Upper lobe of right lung (tissue), 1 donor: ENCODE data around the gene MAP1A. TPM values are rescaled to one million over a fixed set of nuclear protein-coding genes. Genes with fewer than 3 reads are reported as not detected.

Experiments used
- ATAC-seq: fragments of 200-7000 bp; cut with Tn5 transposase; one replicate; pipeline ENCODE4 v1.9.1; 2020; ENCODE audit warnings: mild to moderate bottlenecking, moderate library complexity
- DNase-seq: peaks from one replicate; pipeline ENCODE4 v3.0.0-alpha.2; 2020
- H3K27ac ChIP-seq: fragments of 200-600 bp; one replicate; pipeline ENCODE4 v1.8.0; 2022
- H3K27me3 ChIP-seq: fragments of 200-600 bp; one replicate; pipeline ENCODE4 v1.8.0; 2022; ENCODE audit warnings: mild to moderate bottlenecking
- H3K36me3 ChIP-seq: fragments of 200-600 bp; one replicate; pipeline ENCODE4 v1.8.0; 2022
- H3K4me1 ChIP-seq: fragments of 200-600 bp; one replicate; pipeline ENCODE4 v1.8.0; 2022
- H3K4me3 ChIP-seq: fragments of 200-600 bp; one replicate; pipeline ENCODE4 v1.8.0; 2022; ENCODE audit warnings: mild to moderate bottlenecking
- H3K9me3 ChIP-seq: fragments of 200-600 bp; one replicate; pipeline ENCODE4 v1.8.0; 2022
- intact Hi-C: fragments of 100-400 bp; cut with DNase I; formaldehyde crosslinking; loops from one replicate; pipeline ENCODE4 v1.11.0; 2022
- total RNA-seq: library from RNA; stranded (reverse); fragmentation: NEBNext Ultra II Directional; extraction: Animal tissue kit (Norgen Biotek cat#: 25700); gene quantifications from one replicate; pipeline ENCODE4 v1.2.1, GENCODE V29; 2021
- TF ChIP-seq, protein P1 (sequence below): fragments of 200-600 bp; IDR thresholded peaks from one replicate; pipeline ENCODE4 v1.8.0; 2022; ENCODE audit warnings: antibody characterized with exemption
- donor health status: DM: no; HTN: yes; CAD: no; lungs with severe emphysema.

MAP1A gene
- total RNA-seq, 1 donor from 2014 or later = 2.3 TPM

DNA sequence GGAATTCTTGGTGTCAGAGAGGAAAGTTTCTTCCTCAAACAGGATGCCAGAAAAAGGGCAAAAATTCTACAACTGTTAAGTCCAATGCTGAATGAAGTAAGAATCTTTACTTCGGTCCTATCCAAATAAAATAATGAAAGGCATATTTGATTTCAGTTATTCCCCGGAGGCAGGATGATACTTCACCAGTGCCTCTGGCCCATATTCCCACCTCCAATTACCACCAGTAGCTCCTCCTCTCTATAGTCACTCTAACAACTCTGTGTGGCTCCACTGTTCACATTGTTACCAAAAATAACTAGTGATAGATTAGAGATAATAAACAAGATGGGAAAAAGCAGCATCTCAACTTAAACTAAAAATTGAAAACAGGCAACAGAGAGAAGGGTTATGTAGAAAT, 20.7 kb downstream of the MAP1A start:
- H3K36me3 ChIP-seq = no peaks in the 10 kb centered on the region
- TF ChIP-seq, protein P1, sequence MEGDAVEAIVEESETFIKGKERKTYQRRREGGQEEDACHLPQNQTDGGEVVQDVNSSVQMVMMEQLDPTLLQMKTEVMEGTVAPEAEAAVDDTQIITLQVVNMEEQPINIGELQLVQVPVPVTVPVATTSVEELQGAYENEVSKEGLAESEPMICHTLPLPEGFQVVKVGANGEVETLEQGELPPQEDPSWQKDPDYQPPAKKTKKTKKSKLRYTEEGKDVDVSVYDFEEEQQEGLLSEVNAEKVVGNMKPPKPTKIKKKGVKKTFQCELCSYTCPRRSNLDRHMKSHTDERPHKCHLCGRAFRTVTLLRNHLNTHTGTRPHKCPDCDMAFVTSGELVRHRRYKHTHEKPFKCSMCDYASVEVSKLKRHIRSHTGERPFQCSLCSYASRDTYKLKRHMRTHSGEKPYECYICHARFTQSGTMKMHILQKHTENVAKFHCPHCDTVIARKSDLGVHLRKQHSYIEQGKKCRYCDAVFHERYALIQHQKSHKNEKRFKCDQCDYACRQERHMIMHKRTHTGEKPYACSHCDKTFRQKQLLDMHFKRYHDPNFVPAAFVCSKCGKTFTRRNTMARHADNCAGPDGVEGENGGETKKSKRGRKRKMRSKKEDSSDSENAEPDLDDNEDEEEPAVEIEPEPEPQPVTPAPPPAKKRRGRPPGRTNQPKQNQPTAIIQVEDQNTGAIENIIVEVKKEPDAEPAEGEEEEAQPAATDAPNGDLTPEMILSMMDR = no peak
- intact Hi-C loops = no loop called here
- DNase-seq (no peak), ATAC-seq (no peak)
- H3K27me3 ChIP-seq = no peaks in the 10 kb centered on the region
- no peaks in the 10 kb centered on the region for H3K4me1 ChIP-seq
- no peak overlapping the region for H3K4me3 ChIP-seq
- H3K9me3 ChIP-seq = no peaks in the 10 kb centered on the region
- no peak overlapping the region for H3K27ac ChIP-seq

DNA sequence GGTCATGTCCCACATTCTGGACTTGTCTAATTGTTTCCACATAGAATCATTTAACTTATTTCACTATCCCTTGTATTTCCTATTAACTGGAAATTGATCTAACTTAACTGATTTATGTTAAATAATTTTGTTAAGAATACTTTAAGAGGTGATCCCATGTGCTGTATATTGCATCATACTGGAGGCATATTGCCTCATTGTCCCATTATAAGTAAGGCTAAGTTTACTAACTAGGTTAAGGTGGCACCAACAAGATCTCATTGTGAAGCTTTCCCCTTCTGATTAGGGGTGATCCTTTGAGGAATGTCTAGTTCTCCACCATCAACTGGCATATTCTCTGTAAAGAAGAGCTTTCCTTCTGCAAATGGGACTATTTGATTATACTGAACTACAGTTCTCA, 24.4 kb downstream of the MAP1A start:
- intact Hi-C loops = no loop called here
- H3K27me3 ChIP-seq = no peaks in the 10 kb centered on the region
- no peaks in the 10 kb centered on the region for H3K36me3 ChIP-seq
- H3K4me1 ChIP-seq = no peaks in the 10 kb centered on the region
- H3K9me3 ChIP-seq = peaks cover 8% of the 10 kb centered on the region
- H3K4me3 ChIP-seq = no peak overlapping the region
- no peak overlapping the region for H3K27ac ChIP-seq
- TF ChIP-seq, protein P1 = no peak
- DNase-seq (no peak), ATAC-seq (no peak)

DNA sequence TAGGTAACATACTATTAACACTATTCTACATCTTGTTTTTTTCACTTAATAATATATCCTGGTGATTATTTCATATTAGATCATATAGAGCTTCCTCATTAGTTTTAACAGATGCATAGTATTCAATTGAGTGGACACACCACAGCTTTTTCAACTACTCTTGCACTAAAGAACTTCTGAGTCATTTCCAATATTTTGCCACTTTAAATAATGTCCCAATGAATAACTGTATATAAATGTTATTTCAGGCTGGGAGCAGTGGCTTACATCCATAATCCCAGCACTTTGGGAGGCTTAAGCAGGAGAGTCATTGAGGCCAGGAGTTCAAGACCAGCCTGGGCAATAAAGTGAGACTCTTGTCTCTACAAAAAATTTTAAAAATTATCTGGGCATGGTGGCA, 26.9 kb downstream of the MAP1A start:
- TF ChIP-seq, protein P1 = no peak
- ATAC-seq (no peak), DNase-seq (no peak)
- Histone ChIP-seq H3K27me3 (no peaks in the 10 kb centered on the region), H3K36me3 (no peaks in the 10 kb centered on the region), H3K4me3 (no peak overlapping the region), H3K27ac (no peak overlapping the region), H3K9me3 (peaks cover 8% of the 10 kb centered on the region), H3K4me1 (no peaks in the 10 kb centered on the region)
- intact Hi-C loops = no loop called here

DNA sequence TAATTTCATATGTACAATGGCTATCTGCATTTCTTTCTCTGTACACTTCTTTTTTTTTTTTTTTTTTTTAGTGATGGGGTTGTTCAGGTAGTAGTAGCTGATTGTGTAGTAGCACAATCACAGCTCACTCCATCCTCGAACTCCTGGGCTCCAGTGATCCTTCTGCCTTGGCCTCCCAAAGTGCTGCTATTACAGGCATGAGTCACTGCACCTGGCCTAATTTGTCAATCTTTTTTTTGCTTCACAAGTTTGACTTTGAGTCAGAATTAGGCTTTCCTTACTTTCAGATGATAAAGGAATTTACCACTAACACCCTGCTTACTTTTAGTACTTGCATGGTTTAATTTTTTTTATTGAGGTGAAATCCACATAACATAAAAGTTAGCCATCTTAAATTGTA, 28.0 kb downstream of the MAP1A start:
- H3K27ac ChIP-seq = no peak overlapping the region
- peaks cover 8% of the 10 kb centered on the region for H3K9me3 ChIP-seq
- no peaks in the 10 kb centered on the region for H3K4me1 ChIP-seq
- no peaks in the 10 kb centered on the region for H3K27me3 ChIP-seq
- H3K4me3 ChIP-seq = no peak overlapping the region
- no peak for DNase-seq
- intact Hi-C loops = no loop called here
- ATAC-seq = no peak
- no peaks in the 10 kb centered on the region for H3K36me3 ChIP-seq
- TF ChIP-seq, protein P1 = no peak

DNA sequence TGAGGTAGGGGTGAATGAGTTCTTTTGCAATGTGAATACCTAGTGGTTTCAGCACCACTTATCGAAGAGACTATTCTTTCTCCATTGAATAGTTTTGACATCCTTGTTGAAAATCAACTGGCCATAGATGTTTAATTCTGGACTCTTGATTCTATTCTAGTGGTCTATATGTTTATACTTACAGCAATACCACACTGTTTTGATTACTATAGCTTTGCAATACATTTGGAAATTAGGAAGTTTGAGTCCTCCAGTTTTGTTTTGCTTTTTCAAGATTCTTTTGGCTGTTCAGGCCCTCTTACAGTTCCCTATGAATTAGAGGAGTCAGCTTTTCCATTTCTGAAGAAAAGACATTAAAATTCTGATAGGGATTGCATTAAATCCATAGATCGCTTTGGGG, 30.1 kb downstream of the MAP1A start:
- intact Hi-C loops = no loop called here
- peaks cover 8% of the 10 kb centered on the region for H3K9me3 ChIP-seq

More for the DNA sequence above, 30.1 kb downstream of the MAP1A start:
- TF ChIP-seq, protein P1 = no peak
- DNase-seq (no peak), ATAC-seq (no peak)
- Histone ChIP-seq H3K4me1 (no peaks in the 10 kb centered on the region), H3K36me3 (no peaks in the 10 kb centered on the region), H3K27ac (no peak overlapping the region), H3K27me3 (no peaks in the 10 kb centered on the region), H3K4me3 (no peak overlapping the region)
